GM18907 (cell line): ENCODE results near the gene CWH43.
"Not testable (repeated sequence)": the region's sequence is repeated elsewhere in the genome, so short reads cannot be mapped to it uniquely, and the experiment has no call there.

ENCODE experiments used
- ATAC-seq: cut with Tn5 transposase; IDR thresholded peaks from one replicate; pipeline ENCODE4 v1.9.1; 2021; ENCODE audit warnings: mild to moderate bottlenecking, moderate library complexity; ENCODE audit not compliant: unreplicated experiment

Gene CWH43

GRCh38 chr4:48985976-48986653 is at the start of gene CWH43:
CWH43 (plus strand) TSS chr4:48986275; CDS start chr4:48986430, 155 bp downstream.
- ATAC-seq = no peak

DNA sequence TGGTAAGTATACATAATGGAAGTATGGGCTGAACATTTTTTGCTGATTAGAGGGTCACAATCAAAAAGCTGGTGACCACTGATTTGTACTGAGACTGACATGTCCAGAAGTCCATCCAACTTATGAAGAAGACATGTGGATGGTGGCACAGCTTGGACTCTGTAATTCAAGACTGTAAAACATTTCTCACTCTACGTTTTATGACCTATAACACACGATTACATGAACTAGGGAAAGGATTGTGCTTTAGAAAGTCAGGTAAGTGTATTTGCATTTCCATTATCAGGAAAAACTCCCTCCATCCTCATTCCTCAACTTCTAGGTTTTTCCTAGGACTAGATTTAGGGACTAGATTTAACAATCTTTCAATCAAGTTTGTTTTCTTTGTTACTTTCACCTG is 49.0 kb upstream of the CWH43 start:
- no peak for ATAC-seq

- ATAC-seq = no peak
Observed at GRCh38 chr4:48938831-48939230, 47.2 kb upstream of the CWH43 start.

DNA sequence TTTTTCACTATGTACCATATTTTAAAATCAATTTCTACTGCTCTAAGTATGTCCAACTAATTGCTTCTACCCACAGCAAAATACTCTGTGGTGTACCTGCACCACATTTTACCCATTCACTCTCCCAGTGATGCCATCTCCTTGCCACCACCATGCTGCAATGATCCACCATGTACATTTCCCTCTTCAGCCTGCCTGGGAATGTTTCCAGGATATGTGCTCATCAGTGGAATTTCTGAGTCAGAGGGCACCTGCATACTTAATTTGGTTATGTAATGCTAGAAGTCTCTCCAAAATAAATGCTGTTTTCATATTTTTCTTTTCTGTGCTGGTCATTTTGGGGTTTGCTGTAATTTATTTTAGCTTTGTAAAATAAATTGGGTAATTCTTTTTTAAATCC is 46.3 kb upstream of the CWH43 start:
- ATAC-seq = no peak

DNA sequence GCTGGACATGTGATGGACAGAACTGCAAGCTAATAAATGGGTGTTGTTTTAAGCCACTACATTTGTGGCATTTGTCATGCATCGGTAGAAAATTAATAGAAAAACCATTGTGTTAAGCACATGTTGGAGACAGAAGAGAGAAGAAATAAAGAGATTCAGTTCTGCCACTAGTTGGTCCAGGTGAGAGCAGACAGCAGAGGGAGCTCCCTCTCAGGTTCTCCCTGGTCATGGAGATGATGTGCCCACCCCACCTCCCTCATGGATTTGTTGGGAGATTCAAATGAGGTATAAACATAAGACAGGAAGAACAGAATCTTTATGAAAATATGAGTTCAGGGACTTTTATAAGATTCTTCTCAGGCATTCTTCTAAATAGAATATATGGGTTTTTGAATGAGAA is 42.7 kb upstream of the CWH43 start:
- no peak for ATAC-seq

DNA sequence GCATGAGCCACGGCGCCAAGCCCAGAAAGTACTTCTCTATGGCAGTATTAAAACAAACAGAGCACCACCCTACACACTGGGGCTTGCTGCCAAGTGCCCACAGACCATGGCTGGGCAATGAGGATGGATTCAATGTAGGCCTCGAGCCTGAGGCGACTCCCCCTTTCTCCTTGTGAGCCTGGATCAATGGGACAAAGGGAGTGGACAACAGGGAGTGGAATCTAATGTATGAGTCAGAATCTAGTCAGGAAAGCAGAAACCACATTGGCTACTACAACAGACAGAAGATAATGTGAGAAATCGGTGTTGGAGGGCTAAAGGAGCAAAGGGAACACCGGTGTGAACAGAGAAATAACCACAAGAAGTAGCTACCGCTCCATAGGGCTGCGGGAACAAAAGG is 41.8 kb upstream of the CWH43 start:
- no peak for ATAC-seq

- ATAC-seq = no peak
Observed at GRCh38 chr4:48944756-48945241, 41.3 kb upstream of the CWH43 start.

- no peak for ATAC-seq
Observed at GRCh38 chr4:48945981-48946380, 40.1 kb upstream of the CWH43 start.

- ATAC-seq = no peak
Observed at GRCh38 chr4:48947731-48948130, 38.3 kb upstream of the CWH43 start.

GRCh38 chr4:48949086-48949485 is 37.0 kb upstream of the CWH43 start:
- no peak for ATAC-seq

DNA sequence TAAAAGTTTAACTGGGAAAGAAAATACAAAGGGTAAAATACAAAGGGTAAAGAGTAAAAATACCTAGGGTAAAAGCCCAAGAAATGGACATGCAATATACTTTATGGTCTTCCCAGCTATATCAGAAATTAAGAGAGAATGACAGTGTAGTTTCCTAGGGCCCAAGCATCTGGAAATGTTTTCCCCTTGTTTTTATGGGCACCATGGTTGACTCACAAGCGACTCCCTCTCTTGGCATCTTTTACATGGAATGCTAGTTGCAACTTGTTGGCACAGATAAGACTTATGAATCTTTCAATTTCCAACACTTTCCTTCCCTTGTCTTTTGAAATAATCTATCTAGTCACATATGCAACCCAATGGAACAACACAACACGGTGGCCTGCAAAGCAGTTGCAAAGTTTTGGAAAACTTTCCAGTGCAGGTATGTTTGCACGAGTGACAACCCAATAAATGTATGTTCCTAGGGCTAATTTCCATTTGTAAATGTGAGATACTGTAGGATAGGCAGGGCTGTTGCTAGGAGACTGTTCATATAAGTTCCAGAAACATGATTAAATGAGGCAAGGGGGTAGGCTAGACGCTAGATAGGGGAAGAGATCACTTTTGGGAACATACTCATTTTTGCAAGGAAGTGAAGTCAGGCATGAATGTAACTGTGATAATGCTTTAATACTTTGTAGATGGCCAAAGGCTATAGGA is 36.4 kb upstream of the CWH43 start:
- no peak for ATAC-seq

DNA sequence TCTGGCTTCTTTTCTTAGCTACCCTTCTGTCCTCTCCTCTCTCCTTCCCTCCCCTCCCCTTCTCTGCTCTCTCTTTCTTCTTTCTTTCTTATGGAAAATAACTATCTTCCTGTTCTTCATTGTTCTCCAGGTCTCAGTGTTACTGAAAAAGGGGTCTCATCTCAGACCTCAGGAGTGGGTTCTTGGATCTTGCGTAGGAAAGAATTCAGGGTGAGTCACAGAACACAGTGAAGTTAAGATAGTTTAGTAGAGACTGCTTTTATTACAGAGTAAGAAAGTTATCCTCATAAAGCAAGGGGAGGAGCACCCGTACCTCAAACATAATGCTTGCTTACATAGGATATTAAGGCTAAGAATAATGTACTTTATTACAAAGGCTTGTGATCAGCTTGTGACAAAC is 31.8 kb upstream of the CWH43 start:
- no peak for ATAC-seq

GRCh38 chr4:48957366-48957765 is 28.7 kb upstream of the CWH43 start:
- not testable (repeated sequence) for ATAC-seq

DNA sequence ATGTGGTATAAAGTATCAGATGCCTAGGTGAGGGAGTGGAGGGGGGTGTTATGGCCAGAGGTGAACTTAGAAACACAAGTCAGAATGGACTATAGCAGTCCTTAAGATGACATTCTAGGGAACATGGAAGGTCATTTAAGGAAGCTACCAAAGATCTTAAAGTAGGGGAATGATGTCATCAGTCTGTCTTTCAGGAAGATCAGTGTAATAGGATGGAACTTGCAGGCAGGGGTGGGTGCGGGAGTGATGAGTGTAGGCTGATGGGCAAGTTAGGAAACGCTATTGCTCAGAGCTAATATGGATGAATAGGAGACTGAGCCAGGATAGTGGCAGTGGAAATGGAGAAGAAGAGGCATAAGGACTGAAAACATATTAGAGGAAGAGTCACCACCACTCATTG is 27.5 kb upstream of the CWH43 start:
- no peak for ATAC-seq

DNA sequence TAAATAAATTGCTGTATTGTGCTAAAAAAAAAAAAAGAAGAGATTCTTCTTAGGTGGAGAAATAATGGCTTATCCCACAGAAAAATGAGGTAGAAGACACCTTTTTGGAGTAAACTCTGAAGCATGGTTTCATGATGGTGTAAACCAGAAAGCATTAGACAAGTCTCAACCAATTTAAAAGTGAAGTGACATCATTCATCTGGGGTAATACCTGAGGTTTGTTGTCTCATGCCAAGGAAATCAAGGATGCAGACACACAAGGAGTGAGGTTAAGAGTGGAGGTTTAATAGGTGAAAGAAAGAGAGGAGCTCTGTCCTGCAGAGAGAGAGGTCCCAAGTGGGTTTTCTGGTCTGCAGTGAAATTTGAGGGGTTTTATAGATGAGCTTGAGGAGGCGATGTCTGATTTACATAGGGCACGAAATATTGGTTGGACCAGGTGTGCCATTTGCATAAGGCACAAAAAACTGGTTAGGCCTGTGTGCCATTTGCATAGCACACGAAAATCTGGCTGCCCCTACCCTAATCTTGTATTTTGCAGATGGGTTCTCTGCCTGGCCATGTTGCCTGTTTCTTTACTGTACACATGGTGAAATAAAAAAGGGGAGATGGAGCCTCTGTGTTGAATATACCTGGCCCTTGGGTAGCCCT is 25.0 kb upstream of the CWH43 start:
- ATAC-seq = no peak

GRCh38 chr4:48962636-48963035 is 23.4 kb upstream of the CWH43 start:
- no peak for ATAC-seq

DNA sequence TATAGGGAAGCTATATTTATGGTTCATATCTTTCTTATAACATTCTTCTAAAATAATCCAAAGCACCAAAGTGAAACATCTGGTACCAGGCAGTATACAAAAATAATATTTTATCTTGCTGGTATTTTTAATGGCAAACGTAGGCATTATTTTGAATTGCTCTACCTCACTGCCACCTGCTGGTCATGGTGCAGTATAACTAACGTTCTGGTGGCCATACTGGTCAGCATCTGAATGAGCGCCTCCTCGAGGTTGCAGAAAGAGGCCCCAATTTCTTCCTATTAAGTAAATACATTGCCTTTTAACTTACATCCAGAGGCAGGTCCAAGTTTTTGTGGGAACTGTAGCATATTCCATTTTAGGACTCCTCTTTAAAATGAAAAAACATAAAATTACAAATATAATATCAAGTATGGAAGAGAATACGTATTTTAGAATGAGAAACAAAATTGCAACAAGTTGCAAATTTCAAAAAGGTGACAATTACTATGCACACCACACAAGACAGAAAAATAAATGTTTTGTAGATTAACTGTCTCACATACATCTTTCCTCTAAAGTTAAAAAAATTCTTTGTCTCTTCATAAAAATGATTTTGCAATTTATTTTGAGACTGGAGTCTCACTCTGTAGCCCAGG is 22.9 kb upstream of the CWH43 start:
- ATAC-seq = peak; percentile 91

- no peak for ATAC-seq
Observed at GRCh38 chr4:48967101-48967500, 19.0 kb upstream of the CWH43 start.

DNA sequence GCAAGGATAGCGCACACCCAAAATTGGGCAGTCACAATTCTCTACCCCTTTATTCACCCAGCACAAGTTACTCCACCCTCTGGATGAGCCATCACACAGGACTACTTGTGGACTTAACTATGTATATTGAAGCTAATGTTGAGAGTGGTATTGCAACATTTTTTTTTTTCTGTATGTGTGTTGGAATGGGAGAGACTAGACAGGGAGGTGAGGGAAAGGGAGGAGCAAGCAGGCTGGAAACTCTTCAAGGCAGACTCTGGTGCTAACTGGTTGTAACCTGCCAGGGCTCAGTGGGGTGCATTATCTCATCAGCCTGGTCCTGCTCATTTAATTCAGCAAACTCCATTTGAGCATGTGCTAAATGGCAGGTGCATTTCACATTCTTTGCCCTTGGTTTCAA is 18.4 kb upstream of the CWH43 start:
- no peak for ATAC-seq

DNA sequence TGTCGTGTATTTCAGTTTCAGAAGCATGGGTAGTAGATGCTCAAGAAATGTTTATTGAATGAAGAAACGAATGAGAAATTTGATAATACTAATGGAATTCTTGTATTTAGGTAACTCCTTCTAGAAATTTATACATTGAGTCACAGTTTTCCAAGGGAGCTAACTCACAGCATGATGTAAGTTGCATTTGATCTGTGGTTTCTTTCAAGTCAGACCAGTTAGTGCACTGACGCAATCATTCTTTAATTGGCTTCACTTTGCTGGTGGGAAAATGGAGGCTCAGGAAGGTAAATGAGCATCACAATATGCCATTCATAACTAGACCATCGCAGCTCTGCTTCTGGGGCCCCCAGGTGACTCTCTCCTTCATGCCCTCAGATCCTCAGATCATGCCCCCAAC is 17.3 kb upstream of the CWH43 start:
- no peak for ATAC-seq

DNA sequence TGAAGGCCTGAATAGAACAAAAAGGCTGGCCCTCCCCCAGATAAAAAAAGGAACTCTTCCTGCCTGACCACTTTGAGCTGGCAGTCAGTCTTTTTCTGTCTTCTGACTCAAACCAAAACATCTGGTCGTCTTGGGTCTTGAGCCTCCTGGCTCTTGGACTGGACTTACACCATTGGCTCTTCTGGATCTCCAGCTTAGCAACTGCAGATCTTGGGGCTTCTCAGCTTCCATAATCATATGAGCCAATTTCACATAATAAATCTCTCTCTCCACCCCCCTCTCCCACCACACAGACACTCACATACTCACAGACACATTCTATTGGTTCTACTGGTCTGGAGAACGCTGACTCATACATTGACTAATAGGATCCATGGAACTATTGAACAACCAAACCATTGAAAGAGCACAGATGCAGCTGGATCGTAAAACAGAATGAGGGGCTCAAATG is 15.6 kb upstream of the CWH43 start:
- ATAC-seq = peak; percentile 45
